ENCODE data around the gene SPEG. TPM values are rescaled to one million over a fixed set of nuclear protein-coding genes. Genes with fewer than 3 reads are reported as not detected.

SPEG gene
- total RNA-seq, 2 experiments from 2014 or later, result 15.3 to 17.7 TPM

DNA sequence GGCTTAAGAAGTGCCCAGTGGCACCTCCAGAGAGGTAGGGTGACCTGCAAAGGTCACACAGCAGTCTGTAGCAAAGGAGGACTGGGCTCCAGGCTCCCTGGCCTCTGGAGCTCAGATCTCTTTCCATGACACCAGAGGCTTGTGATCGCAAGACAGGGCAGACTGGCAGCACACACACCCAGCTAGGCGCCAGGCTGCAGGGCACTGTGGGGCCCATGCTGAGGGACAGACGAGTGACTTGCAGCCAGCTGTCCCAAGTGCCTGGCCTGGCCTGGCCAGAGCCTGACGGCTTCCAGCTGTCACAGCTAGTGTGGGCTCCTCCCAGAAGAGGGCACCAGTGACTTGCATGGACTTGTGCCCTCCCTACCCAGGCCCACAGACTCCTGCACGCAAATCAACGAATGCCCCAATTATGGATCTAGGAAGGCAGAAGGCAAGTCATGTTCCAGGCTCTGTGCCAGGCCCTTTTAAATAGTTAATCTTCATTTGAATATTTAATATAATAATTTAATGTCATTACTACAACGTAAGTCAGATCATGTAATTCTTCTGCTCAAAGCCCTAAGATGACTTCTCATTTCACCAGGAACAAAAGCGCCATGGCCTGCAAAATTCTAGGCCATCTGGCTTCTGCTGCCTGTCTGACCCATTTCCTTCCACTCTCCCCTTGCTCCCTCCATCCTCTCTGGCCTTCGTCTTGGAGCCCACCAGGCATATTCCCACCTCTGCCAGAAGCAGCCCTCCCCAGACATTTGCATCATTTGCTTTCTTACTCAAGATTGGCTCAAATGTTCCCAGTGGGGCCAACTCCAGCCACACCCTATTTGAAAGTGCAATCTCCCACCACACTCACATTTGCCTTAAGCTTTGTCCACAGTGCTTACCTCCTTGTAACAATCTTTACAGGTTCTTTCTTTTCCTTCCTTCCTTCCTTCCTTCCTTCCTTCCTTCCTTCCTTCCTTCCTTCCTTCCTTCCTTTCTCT, 3.7 kb upstream of the SPEG start:
- ChIA-PET CTCF (interaction anchor here (1.6 kb wide), 1 partner anchor 99 kb away, joined by 5 read pairs; no protein-coding TSS in a partner anchor), POLR2A (no interaction called here)
- Histone ChIP-seq H3K36me3 (ENCODE audit: insufficient read depth, low read length) (no peaks in the 10 kb centered on the region), H3K27me3 (ENCODE audit: control insufficient read depth in 1 of 2, insufficient read depth in 2 of 2, low read length in 2 of 2) (peaks cover 15 to 24% of the 10 kb centered on the region in 2 experiments), H3K4me1 (ENCODE audit: insufficient read depth, low read length) (peaks cover 10% of the 10 kb centered on the region), H3K27ac (ENCODE audit: low read depth in 1 of 2, low read length in 2 of 2) (no peak overlapping the region), H3K9me3 (ENCODE audit: control insufficient read depth in 1 of 2, insufficient read depth in 1 of 2, low read length in 2 of 2) (peaks cover 0 to 6% of the 10 kb centered on the region in 2 experiments), H3K4me3 (ENCODE audit: low read length) (no peak overlapping the region)
- Mint-ChIP-seq H3K4me3 (no peak overlapping the region), H3K9me3 (no peaks in the 10 kb centered on the region), H3K27ac (no peak overlapping the region), H3K36me3 (ENCODE audit: low read depth) (no peaks in the 10 kb centered on the region), H3K4me1 (ENCODE audit: low read depth) (no peaks in the 10 kb centered on the region), H3K27me3 (peaks cover 40% of the 10 kb centered on the region)
- DNase-seq, result peak in 2 of 14 experiments; percentile 14 to 27
- ATAC-seq (ENCODE audit: poor library complexity), result no peak
- TF ChIP-seq, protein P1, sequence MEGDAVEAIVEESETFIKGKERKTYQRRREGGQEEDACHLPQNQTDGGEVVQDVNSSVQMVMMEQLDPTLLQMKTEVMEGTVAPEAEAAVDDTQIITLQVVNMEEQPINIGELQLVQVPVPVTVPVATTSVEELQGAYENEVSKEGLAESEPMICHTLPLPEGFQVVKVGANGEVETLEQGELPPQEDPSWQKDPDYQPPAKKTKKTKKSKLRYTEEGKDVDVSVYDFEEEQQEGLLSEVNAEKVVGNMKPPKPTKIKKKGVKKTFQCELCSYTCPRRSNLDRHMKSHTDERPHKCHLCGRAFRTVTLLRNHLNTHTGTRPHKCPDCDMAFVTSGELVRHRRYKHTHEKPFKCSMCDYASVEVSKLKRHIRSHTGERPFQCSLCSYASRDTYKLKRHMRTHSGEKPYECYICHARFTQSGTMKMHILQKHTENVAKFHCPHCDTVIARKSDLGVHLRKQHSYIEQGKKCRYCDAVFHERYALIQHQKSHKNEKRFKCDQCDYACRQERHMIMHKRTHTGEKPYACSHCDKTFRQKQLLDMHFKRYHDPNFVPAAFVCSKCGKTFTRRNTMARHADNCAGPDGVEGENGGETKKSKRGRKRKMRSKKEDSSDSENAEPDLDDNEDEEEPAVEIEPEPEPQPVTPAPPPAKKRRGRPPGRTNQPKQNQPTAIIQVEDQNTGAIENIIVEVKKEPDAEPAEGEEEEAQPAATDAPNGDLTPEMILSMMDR (IDR thresholded peaks at IDR 0.05), result peak; percentile 10
- intact Hi-C loops (cut with DNase I, micrococcal nuclease), result loop anchor here in 1 of 2 experiments (1.0 kb wide), 1 partner anchor 99 kb away; no protein-coding TSS in a partner anchor

DNA sequence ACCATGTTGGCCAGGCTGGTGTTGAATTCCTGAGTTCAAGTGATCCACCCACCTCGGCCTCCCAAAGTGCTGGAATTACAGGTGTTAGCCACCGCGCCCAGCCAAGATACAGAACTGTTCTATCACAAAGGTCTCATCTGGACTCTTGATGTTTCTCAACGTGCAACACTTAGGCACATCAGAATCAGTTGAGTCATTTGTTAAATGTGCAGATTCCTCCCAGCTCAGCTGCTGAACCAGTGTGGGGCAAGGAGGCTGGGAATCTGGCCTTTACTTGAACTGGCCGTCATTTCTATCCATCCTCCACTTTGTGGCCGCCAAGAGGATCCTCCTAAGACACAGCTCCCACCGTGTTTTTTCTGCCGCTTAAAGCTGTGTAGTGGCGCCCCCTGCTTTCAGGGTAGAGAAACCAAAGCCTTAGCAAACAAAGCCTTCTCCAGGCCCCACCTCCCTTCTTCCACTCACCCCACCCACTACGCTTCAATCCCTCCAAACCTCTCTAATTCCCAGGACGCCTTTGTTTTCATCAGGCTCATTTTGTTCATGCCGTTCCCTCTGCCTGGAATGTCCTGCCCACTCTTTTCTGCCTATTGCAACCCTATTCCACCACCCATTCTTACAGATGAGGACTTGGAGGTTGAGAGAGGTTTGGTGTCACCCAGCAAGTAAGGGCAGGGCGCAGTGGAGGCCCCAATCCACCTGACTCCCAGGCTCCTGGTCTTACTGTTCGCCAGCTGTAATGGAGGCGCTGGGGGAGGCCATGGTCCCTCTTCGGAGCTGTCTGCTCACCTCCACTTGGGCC, 776 bp upstream of the SPEG start:
- Mint-ChIP-seq H3K9me3 (no peaks in the 10 kb centered on the region), H3K36me3 (ENCODE audit: low read depth) (no peaks in the 10 kb centered on the region), H3K4me3 (no peak overlapping the region), H3K4me1 (ENCODE audit: low read depth) (no peaks in the 10 kb centered on the region), H3K27ac (no peak overlapping the region), H3K27me3 (peaks cover 32% of the 10 kb centered on the region)
- ChIA-PET CTCF (no interaction called here), POLR2A (interaction anchor here (1.7 kb wide), 1 partner anchor 64 kb away, joined by 4 read pairs; no protein-coding TSS in a partner anchor)
- no peak overlapping the region for H3K27ac ChIP-seq (ENCODE audit: low read depth in 1 of 2, low read length in 2 of 2)
- TF ChIP-seq, protein P1 (IDR thresholded peaks at IDR 0.05), result no peak
- peaks cover 10% of the 10 kb centered on the region for H3K4me1 ChIP-seq (ENCODE audit: insufficient read depth, low read length)
- H3K27me3 ChIP-seq (ENCODE audit: control insufficient read depth in 1 of 2, insufficient read depth in 2 of 2, low read length in 2 of 2), result peaks cover 22 to 27% of the 10 kb centered on the region in 2 experiments
- H3K4me3 ChIP-seq (ENCODE audit: low read length), result no peak overlapping the region
- intact Hi-C loops (cut with DNase I, micrococcal nuclease), result loop anchor here in 1 of 2 experiments (1.0 kb wide), 1 partner anchor 31 kb away; no protein-coding TSS in a partner anchor
- ATAC-seq (ENCODE audit: poor library complexity), result peak; percentile 52
- DNase-seq, result peak in 4 of 14 experiments; percentile 21 to 46 (median 39)
- H3K9me3 ChIP-seq (ENCODE audit: control insufficient read depth in 1 of 2, insufficient read depth in 1 of 2, low read length in 2 of 2), result peaks cover 0 to 14% of the 10 kb centered on the region in 2 experiments
- no peaks in the 10 kb centered on the region for H3K36me3 ChIP-seq (ENCODE audit: insufficient read depth, low read length)

DNA sequence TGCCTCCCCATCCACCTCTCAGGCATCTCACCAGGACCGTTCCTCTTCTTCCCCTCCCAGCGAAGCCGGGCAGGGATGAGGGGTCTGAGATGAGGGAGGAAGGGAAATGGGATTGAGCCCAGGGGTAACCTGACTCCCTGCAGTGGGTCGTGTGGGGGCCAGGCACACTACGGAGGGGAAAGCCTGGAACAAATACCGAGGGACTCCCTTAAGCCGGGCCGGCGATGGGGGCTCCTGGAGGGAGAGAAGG, 250 bp upstream of the SPEG start:
- no peaks in the 10 kb centered on the region for H3K36me3 Mint-ChIP-seq (ENCODE audit: low read depth)
- peaks cover 0 to 14% of the 10 kb centered on the region in 2 experiments for H3K9me3 ChIP-seq (ENCODE audit: control insufficient read depth in 1 of 2, insufficient read depth in 1 of 2, low read length in 2 of 2)
- peaks cover 10% of the 10 kb centered on the region for H3K4me1 ChIP-seq (ENCODE audit: insufficient read depth, low read length)
- no peak overlapping the region for H3K27ac ChIP-seq (ENCODE audit: low read depth in 1 of 2, low read length in 2 of 2)
- no peaks in the 10 kb centered on the region for H3K36me3 ChIP-seq (ENCODE audit: insufficient read depth, low read length)
- ChIA-PET CTCF (no interaction called here), POLR2A (interaction anchor here (1.7 kb wide), 1 partner anchor 63 kb away, joined by 4 read pairs; no protein-coding TSS in a partner anchor)
- H3K9me3 Mint-ChIP-seq, result no peaks in the 10 kb centered on the region
- DNase-seq (no peak), ATAC-seq (ENCODE audit: poor library complexity) (no peak)
- TF ChIP-seq, protein P1 (IDR thresholded peaks at IDR 0.05), result no peak
- H3K27me3 Mint-ChIP-seq, result peaks cover 32% of the 10 kb centered on the region
- intact Hi-C loops (cut with DNase I, micrococcal nuclease), result loop anchor here in 1 of 2 experiments (1.0 kb wide), 1 partner anchor 31 kb away; no protein-coding TSS in a partner anchor
- no peak overlapping the region for H3K27ac Mint-ChIP-seq
- H3K4me3 ChIP-seq (ENCODE audit: low read length), result no peak overlapping the region
- no peaks in the 10 kb centered on the region for H3K4me1 Mint-ChIP-seq (ENCODE audit: low read depth)
- H3K27me3 ChIP-seq (ENCODE audit: control insufficient read depth in 1 of 2, insufficient read depth in 2 of 2, low read length in 2 of 2), result peaks cover 22 to 27% of the 10 kb centered on the region in 2 experiments
- H3K4me3 Mint-ChIP-seq, result no peak overlapping the region
